Gastroesophageal sphincter (tissue), 4 donors: ENCODE results near the gene SETBP1. TPM values are rescaled to one million over a fixed set of nuclear protein-coding genes. Genes with fewer than 3 reads are reported as not detected.

ENCODE experiments used
- ATAC-seq: fragments of 150-250 bp; one replicate; pipeline ENCODE4 v1.9.1; 2016; ENCODE audit warnings: mild to moderate bottlenecking, moderate library complexity
- H3K27ac ChIP-seq, 4 donors: fragments of 200-600 bp; sonication (generic) in 3 of 4; 1 replicate in 3 of 4; 2 replicates in 1 of 4; pipeline ENCODE4 v1.5.1; 2016 to 2019
- H3K27me3 ChIP-seq: fragments of 200-600 bp; sonication (generic); one replicate; pipeline ENCODE4 v1.5.1; 2019
- H3K36me3 ChIP-seq, 2 donors: fragments of 200-600 bp; sonication (generic); one replicate each; pipeline ENCODE4 v1.5.1; 2019; ENCODE audit warnings: control low read depth in 1 of 2
- H3K4me1 ChIP-seq, 3 donors: fragments of 200-600 bp; sonication (generic); 1 replicate in 2 of 3; 2 replicates in 1 of 3; pipeline ENCODE4 v1.5.1; 2016 to 2019; ENCODE audit warnings: control low read depth in 2 of 3
- H3K4me3 ChIP-seq, 2 donors: fragments of 200-600 bp; sonication (generic); one replicate each; pipeline ENCODE4 v1.5.1; 2019; ENCODE audit warnings: mild to moderate bottlenecking in 1 of 2, moderate library complexity in 1 of 2
- H3K9me3 ChIP-seq, 3 donors: fragments of 200-600 bp; sonication (generic); one replicate each; pipeline ENCODE4 v1.5.1; 2017 to 2019; ENCODE audit warnings: control low read depth in 2 of 3
- EP300 ChIP-seq: sonication (generic); formaldehyde crosslinking; IDR thresholded peaks from one replicate; pipeline ENCODE4 v1.6.1; 2017; ENCODE audit warnings: antibody characterized with exemption, mild to moderate bottlenecking
- POLR2A ChIP-seq, 2 donors: fragments of 450-650 bp; IDR thresholded peaks; one replicate each; pipeline ENCODE4 v1.6.1; 2017; ENCODE audit warnings: antibody characterized with exemption in 2 of 2, mild to moderate bottlenecking in 2 of 2, moderate library complexity in 1 of 2
- POLR2AphosphoS5 ChIP-seq: sonication (generic); formaldehyde crosslinking; IDR thresholded peaks from one replicate; pipeline ENCODE4 v1.6.1; 2017; ENCODE audit warnings: antibody characterized with exemption
- WGBS, 2 donors: methylation state at CpG; one replicate each; pipeline ENCODE4 v1.1.5; 2018; ENCODE audit warnings: low coverage in 1 of 2; 5-methylcytosine and 5-hydroxymethylcytosine counted together
- total RNA-seq, 4 donors: library from RNA; depleted of rRNA; stranded (reverse); fragments of >200 nt; gene quantifications; one replicate each; pipeline ENCODE4 v1.1.0, GENCODE V29; 2016
- TF ChIP-seq, protein P1 (sequence below), 4 experiments: fragments of 200-600 bp in 2 of 4; fragments of 450-650 bp in 2 of 4; sonication (generic) in 1 of 4; IDR thresholded peaks; one replicate each; pipeline ENCODE4 v1.5.1; 2017 to 2019; ENCODE audit warnings: antibody characterized with exemption in 4 of 4, mild to moderate bottlenecking in 2 of 4, moderate library complexity in 2 of 4

Gene SETBP1
- total RNA-seq, 4 donors from 2014 or later, result 42.5 to 87.6 (median 67.8) TPM

DNA sequence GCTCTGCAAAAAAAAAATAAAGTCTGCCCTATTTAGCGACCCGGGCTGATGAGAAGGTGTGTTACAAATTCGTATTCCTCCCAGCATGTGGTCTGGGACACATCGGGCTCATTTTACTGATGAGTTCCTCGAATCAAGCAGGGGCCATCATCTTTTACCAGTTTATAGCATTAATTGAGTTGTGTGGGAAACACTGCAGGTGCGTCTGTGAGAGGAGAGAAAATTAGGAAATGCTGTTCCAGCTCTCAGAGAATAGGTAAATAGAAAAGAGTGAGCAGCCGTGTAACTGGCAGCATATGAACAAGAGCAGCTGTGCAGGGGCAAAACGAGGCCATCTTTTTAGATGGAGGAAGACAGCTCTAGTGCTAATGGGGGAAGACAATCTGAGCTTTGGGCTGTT lies 216.7 kb downstream of the SETBP1 start:
- Histone ChIP-seq H3K9me3 (no peaks in the 10 kb centered on the region), H3K27me3 (no peaks in the 10 kb centered on the region), H3K36me3 (no peaks in the 10 kb centered on the region), H3K4me3 (no peak overlapping the region), H3K27ac (no peak overlapping the region), H3K4me1 (peaks cover 0 to 39% (median 5%) of the 10 kb centered on the region in 3 donors)
- ATAC-seq, result no peak
- TF ChIP-seq POLR2AphosphoS5, result no peak
- TF ChIP-seq, protein P1, sequence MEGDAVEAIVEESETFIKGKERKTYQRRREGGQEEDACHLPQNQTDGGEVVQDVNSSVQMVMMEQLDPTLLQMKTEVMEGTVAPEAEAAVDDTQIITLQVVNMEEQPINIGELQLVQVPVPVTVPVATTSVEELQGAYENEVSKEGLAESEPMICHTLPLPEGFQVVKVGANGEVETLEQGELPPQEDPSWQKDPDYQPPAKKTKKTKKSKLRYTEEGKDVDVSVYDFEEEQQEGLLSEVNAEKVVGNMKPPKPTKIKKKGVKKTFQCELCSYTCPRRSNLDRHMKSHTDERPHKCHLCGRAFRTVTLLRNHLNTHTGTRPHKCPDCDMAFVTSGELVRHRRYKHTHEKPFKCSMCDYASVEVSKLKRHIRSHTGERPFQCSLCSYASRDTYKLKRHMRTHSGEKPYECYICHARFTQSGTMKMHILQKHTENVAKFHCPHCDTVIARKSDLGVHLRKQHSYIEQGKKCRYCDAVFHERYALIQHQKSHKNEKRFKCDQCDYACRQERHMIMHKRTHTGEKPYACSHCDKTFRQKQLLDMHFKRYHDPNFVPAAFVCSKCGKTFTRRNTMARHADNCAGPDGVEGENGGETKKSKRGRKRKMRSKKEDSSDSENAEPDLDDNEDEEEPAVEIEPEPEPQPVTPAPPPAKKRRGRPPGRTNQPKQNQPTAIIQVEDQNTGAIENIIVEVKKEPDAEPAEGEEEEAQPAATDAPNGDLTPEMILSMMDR (IDR thresholded peaks at IDR 0.05), result no peak
- no peak for TF ChIP-seq POLR2A (IDR thresholded peaks at IDR 0.05)
- TF ChIP-seq EP300, result no peak
- 80 to 91% methylated on average over 8 of the region's 8 CpGs for WGBS, 2 donors

DNA sequence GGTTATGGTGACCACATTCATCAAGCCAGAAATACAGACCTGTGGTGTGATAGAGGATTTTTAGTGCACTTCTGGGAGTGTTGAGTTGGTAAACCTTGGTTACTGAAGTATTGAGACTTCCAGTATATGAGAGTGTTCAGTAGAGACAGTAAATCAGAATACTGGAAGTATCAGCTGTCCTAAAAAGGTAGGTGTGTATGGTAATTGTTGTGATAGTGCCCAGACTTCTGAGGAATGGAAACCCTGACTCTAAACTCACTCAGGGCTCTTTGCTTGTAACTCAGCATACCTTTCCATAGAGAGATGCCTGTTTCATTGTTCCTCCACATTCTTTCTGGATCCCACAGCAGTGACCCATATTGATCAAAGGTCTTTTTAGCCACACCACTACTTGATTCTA lies 217.1 kb downstream of the SETBP1 start:
- Histone ChIP-seq H3K36me3 (no peaks in the 10 kb centered on the region), H3K4me3 (no peak overlapping the region), H3K27ac (no peak overlapping the region), H3K27me3 (no peaks in the 10 kb centered on the region), H3K4me1 (peaks cover 0 to 38% (median 5%) of the 10 kb centered on the region in 3 donors), H3K9me3 (no peaks in the 10 kb centered on the region)
- TF ChIP-seq, protein P1 (IDR thresholded peaks at IDR 0.05), result no peak
- no peak for TF ChIP-seq POLR2A (IDR thresholded peaks at IDR 0.05)
- TF ChIP-seq POLR2AphosphoS5, result no peak
- no peak for TF ChIP-seq EP300
- no peak for ATAC-seq

DNA sequence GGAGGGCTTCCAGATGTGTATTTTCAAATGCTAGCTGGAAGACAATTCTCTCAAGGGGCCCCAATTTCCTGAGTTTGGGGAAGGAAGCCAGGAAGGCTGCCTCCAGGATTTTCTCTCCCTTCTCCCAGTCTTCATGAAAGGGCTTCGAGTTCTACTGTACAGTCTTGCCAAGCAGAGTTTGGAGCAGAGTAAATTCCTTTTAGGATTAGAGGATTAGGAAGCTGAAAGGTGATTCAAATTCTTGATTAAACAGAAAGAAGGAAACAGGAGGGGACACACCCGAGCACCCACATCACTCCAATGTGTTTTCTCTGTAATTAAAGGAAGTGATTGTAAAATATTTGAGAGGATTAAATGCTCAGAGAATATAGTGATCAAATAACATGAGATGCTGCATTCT lies 217.8 kb downstream of the SETBP1 start:
- no peak for TF ChIP-seq POLR2A (IDR thresholded peaks at IDR 0.05)
- TF ChIP-seq EP300, result no peak
- TF ChIP-seq, protein P1 (IDR thresholded peaks at IDR 0.05), result no peak
- no peak for TF ChIP-seq POLR2AphosphoS5
- Histone ChIP-seq H3K4me3 (no peak overlapping the region), H3K27ac (no peak overlapping the region), H3K36me3 (no peaks in the 10 kb centered on the region), H3K4me1 (peaks cover 0 to 31% (median 5%) of the 10 kb centered on the region in 3 donors), H3K27me3 (no peaks in the 10 kb centered on the region), H3K9me3 (no peaks in the 10 kb centered on the region)
- WGBS, 2 donors, result 11 to 30% methylated on average over 2 of the region's 2 CpGs
- ATAC-seq, result no peak

DNA sequence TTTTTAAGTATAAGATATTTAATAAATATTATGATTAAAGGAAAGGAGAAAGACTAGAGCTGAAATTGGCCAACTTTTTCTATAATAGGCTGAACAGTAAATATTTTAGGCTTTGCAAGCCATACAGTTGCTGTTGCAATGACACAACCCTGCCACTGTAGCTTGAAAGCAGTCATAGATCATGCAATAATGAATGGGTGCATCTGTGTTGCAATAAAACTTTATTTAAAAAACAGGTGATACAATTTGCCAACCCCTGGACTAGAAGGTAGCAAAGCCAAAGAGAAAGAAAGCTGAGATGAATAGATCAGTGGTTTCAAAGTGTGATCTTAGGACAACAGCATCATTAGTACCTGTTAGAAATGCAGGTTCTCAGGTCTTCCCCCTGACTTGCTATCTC lies 219.1 kb downstream of the SETBP1 start:
- no peaks in the 10 kb centered on the region for H3K36me3 ChIP-seq
- H3K4me3 ChIP-seq, result no peak overlapping the region
- H3K27ac ChIP-seq, result no peak overlapping the region
- no peaks in the 10 kb centered on the region for H3K9me3 ChIP-seq
- peaks cover 0 to 24% (median 5%) of the 10 kb centered on the region in 3 donors for H3K4me1 ChIP-seq
- ATAC-seq, result no peak
- no peak for TF ChIP-seq EP300
- no peak for TF ChIP-seq POLR2AphosphoS5
- TF ChIP-seq, protein P1 (IDR thresholded peaks at IDR 0.05), result no peak
- TF ChIP-seq POLR2A (IDR thresholded peaks at IDR 0.05), result no peak
- no peaks in the 10 kb centered on the region for H3K27me3 ChIP-seq

DNA sequence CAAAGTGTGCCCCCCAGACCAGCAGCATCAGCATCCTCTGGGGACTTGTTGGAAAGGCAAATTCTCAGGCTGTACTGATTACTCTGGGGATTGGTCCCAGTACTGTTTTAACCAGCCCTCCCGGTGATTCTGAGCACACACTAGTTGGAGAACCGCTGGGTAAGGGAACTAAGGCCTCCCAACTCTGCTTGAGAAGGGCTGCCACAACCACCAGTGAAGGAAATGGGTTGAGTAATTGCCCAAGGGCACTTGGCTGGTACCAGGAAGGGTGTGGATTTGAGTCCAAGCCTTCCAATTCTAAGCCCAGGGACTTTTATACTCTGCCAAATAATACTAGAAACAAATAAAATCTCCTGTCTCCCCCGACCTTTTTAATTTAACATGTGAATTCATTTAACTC lies 219.9 kb downstream of the SETBP1 start:
- H3K4me1 ChIP-seq, result peaks cover 0 to 24% (median 5%) of the 10 kb centered on the region in 3 donors
- no peak overlapping the region for H3K4me3 ChIP-seq
- WGBS, 2 donors, result 60 to 80% methylated on average over 1 of the region's 3 CpGs
- H3K27me3 ChIP-seq, result no peaks in the 10 kb centered on the region
- H3K36me3 ChIP-seq, result no peaks in the 10 kb centered on the region
- H3K27ac ChIP-seq, result no peak overlapping the region
- no peaks in the 10 kb centered on the region for H3K9me3 ChIP-seq
- ATAC-seq, result no peak
- TF ChIP-seq, protein P1 (IDR thresholded peaks at IDR 0.05), result no peak
- TF ChIP-seq POLR2AphosphoS5 (no peak), EP300 (no peak), POLR2A (IDR thresholded peaks at IDR 0.05) (no peak)
